ENCODE data around the gene RASA3.
A peak's percentile ranks its signal among the peaks of the same experiment; 100 is the strongest.

The RASA3 gene

DNA sequence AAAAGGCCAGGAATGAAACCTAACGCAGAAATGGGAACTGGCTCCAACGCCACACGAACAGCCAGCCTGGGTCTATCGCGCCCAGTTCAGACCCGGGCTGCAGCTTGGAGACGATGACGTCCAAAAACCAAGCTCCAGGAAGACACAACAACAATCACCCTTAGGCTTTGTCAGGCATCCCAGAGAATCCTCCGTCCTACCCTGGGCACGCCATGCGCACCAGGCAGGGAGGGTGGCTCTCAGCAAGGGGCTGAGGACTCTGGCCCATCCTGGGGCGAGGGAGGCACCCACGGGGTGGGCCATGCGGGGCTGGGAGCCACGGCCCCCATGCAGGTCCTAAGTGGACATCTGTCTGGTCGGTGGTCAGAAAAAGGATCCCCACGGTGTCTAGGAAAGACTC, 9.0 kb downstream of the RASA3 start:
- Histone ChIP-seq H3K27ac (replicated peaks) (peak overlapping the region; percentile 27; the same call in 1 of the 2 replicates), H3K27me3 (ENCODE audit: insufficient read depth, poor library complexity, severe bottlenecking) (no peaks in the 10 kb centered on the region), H3K4me3 (replicated peaks; ENCODE audit: insufficient read depth, low read length) (no peak overlapping the region)
- no peak for DNase-seq (ENCODE audit: low read depth in 1 of 2, low spot score in 1 of 2)
- TF ChIP-seq GABPA (IDR thresholded peaks at IDR 0.05; ENCODE audit: low read depth) = no peak
- TF ChIP-seq, protein P1, sequence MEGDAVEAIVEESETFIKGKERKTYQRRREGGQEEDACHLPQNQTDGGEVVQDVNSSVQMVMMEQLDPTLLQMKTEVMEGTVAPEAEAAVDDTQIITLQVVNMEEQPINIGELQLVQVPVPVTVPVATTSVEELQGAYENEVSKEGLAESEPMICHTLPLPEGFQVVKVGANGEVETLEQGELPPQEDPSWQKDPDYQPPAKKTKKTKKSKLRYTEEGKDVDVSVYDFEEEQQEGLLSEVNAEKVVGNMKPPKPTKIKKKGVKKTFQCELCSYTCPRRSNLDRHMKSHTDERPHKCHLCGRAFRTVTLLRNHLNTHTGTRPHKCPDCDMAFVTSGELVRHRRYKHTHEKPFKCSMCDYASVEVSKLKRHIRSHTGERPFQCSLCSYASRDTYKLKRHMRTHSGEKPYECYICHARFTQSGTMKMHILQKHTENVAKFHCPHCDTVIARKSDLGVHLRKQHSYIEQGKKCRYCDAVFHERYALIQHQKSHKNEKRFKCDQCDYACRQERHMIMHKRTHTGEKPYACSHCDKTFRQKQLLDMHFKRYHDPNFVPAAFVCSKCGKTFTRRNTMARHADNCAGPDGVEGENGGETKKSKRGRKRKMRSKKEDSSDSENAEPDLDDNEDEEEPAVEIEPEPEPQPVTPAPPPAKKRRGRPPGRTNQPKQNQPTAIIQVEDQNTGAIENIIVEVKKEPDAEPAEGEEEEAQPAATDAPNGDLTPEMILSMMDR (IDR thresholded peaks at IDR 0.05; ENCODE audit: insufficient read depth, low read length) = no peak
- no peak for TF ChIP-seq REST (IDR thresholded peaks at IDR 0.05; ENCODE audit: insufficient replicate concordance, low read depth)
- TF ChIP-seq SPI1 (IDR thresholded peaks at IDR 0.05; ENCODE audit: borderline replicate concordance, low read depth) = peak; percentile 17; the same call in 1 of the 2 replicates
- TF ChIP-seq POLR2AphosphoS5 (IDR thresholded peaks at IDR 0.05; ENCODE audit: low read depth) = no peak

GRCh38 chr13:114122591-114123211, 9.7 kb downstream of the RASA3 start:
- Histone ChIP-seq H3K27ac (replicated peaks) (no peak overlapping the region), H3K27me3 (ENCODE audit: insufficient read depth, poor library complexity, severe bottlenecking) (no peaks in the 10 kb centered on the region), H3K4me3 (replicated peaks; ENCODE audit: insufficient read depth, low read length) (no peak overlapping the region)
- no peak for DNase-seq (ENCODE audit: low read depth in 1 of 2, low spot score in 1 of 2)
- TF ChIP-seq POLR2AphosphoS5 (IDR thresholded peaks at IDR 0.05; ENCODE audit: low read depth) (no peak), SPI1 (IDR thresholded peaks at IDR 0.05; ENCODE audit: borderline replicate concordance, low read depth) (no peak), GABPA (IDR thresholded peaks at IDR 0.05; ENCODE audit: low read depth) (no peak), REST (IDR thresholded peaks at IDR 0.05; ENCODE audit: insufficient replicate concordance, low read depth) (no peak)
- TF ChIP-seq, protein P1 (IDR thresholded peaks at IDR 0.05; ENCODE audit: insufficient read depth, low read length) = no peak

DNA sequence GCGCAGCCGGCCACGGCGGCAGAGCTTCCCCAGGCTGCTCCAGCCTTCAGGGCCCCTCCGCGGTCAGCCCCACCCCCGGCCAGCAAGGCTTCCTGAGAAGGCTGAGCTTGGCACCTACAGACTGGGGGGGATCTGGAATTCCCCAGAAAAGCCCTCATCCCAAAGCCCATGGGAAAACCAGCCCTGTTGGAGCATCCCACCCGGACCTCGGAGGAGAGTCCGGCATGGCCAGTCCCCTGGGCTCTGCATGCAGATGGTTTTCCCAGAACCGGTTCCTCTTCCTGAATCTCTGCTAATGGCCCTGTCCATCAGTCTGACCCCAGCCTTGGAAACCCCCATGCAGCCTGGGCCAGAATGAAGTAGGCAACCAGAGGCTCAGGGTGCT, 10.3 kb downstream of the RASA3 start:
- Histone ChIP-seq H3K4me3 (replicated peaks; ENCODE audit: insufficient read depth, low read length) (no peak overlapping the region), H3K27me3 (ENCODE audit: insufficient read depth, poor library complexity, severe bottlenecking) (no peaks in the 10 kb centered on the region), H3K27ac (replicated peaks) (no peak overlapping the region)
- TF ChIP-seq REST (IDR thresholded peaks at IDR 0.05; ENCODE audit: insufficient replicate concordance, low read depth) = no peak
- no peak for TF ChIP-seq SPI1 (IDR thresholded peaks at IDR 0.05; ENCODE audit: borderline replicate concordance, low read depth)
- TF ChIP-seq, protein P1 (IDR thresholded peaks at IDR 0.05; ENCODE audit: insufficient read depth, low read length) = no peak
- TF ChIP-seq GABPA (IDR thresholded peaks at IDR 0.05; ENCODE audit: low read depth) = no peak
- no peak for TF ChIP-seq POLR2AphosphoS5 (IDR thresholded peaks at IDR 0.05; ENCODE audit: low read depth)
- DNase-seq (ENCODE audit: low read depth in 1 of 2, low spot score in 1 of 2) = no peak
